Measurements from ENCODE around the gene ARCN1. TPM values are rescaled to one million over a fixed set of nuclear protein-coding genes. Genes with fewer than 3 reads are reported as not detected.

ARCN1 gene
- total and polyA plus RNA-seq, 3 experiments from 2014 or later, result 148 to 154 (median 149) TPM

DNA sequence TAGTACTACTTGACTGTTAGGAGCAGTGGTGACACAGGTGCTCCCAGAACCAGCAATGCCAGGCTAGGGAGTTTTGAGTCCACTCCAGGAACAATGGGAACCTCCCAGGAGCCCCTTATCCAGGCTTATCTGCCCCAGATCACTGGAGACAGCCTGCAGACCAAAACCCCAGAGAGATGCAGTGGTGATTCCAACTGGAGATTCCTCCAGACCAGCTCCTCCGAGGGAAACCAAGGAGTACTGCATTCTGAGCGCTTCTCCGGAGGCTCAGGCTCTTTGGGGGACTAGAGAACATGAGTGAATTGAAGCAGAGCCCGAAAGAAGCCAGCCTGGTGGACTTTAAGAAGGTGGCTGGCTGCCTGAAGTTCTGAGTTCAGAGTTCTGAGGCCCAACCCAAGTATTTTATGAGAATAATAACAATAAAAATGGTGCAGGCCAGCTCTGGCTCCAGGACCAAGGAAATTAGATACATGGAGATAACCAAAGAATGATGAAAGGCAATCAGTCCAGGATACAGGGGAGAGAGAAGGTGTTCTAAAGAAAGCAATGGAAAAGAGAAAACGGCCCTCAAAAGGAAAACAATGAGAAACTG, 42.5 kb upstream of the ARCN1 start:
- H3K9me3 ChIP-seq (ENCODE audit: low read length), result no peaks in the 10 kb centered on the region
- peaks cover 23% of the 10 kb centered on the region for H3K4me1 ChIP-seq (ENCODE audit: insufficient read depth, low read length)
- H3K27me3 ChIP-seq (ENCODE audit: insufficient read depth, low read length, poor library complexity, severe bottlenecking), result no peaks in the 10 kb centered on the region
- ChIA-PET CTCF (no interaction called here), POLR2A (interaction anchor here (0.8 to 1.4 kb wide), 2 partner anchors 10 to 43 kb away, joined by 3 to 4 read pairs; no protein-coding TSS in a partner anchor)
- Mint-ChIP-seq H3K4me3 (peak overlapping the region; percentile 92 to 97 (median 95)), H3K9me3 (no peaks in the 10 kb centered on the region), H3K4me1 (peaks cover 28 to 56% (median 33%) of the 10 kb centered on the region in 3 donors), H3K27ac (peak overlapping the region; percentile 64 to 89 (median 86)), H3K36me3 (peaks cover 0 to 20% (median 0%) of the 10 kb centered on the region in 3 donors), H3K27me3 (peaks cover 0 to 3% of the 10 kb centered on the region in 2 donors)
- DNase-seq, result no peak
- peak overlapping the region; percentile 70 for H3K4me3 ChIP-seq (ENCODE audit: low read length)
- no peaks in the 10 kb centered on the region for H3K36me3 ChIP-seq (ENCODE audit: insufficient read depth, low read length)
- H3K27ac ChIP-seq (ENCODE audit: low read depth, low read length), result no peak overlapping the region

DNA sequence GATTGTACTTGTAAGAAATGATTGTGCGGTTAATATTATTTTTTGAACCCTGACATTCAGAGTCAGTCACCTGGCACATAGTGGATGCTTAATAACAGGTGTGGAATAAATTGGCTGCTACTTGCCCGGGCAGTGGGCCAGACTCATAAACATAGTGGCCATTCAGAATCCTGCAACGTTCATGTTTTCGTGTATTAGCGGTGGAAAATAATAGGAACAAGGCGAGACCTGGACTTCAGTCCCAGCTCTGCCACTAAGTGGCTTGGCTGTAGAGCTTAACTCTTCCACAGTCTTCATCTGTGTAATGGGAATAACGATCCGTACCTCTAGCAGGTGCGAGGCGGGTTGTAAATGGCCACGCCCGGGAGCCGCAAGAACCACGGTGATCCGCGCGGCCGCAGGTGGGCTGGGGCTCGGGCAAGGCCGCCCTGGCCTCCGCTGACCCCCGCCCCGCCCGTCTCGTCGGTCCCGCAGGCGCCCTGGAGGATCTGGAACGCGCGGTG, 42.0 kb upstream of the ARCN1 start:
- Mint-ChIP-seq H3K36me3 (peaks cover 0 to 18% (median 0%) of the 10 kb centered on the region in 3 donors), H3K27ac (peak overlapping the region; percentile 61 to 89 (median 86)), H3K9me3 (no peaks in the 10 kb centered on the region), H3K4me1 (peaks cover 28 to 52% (median 33%) of the 10 kb centered on the region in 3 donors), H3K27me3 (peaks cover 0 to 3% of the 10 kb centered on the region in 2 donors), H3K4me3 (peak overlapping the region; percentile 92 to 97 (median 95))
- H3K9me3 ChIP-seq (ENCODE audit: low read length), result no peaks in the 10 kb centered on the region
- H3K4me3 ChIP-seq (ENCODE audit: low read length), result peak overlapping the region; percentile 70
- ChIA-PET POLR2A (interaction anchor here (0.7 to 1.4 kb wide), 3 partner anchors 11 to 43 kb away, joined by 3 to 4 read pairs (median 3); no protein-coding TSS in a partner anchor), CTCF (interaction anchor here (1.1 kb wide), 1 partner anchor 12 kb away, joined by 5 read pairs; no protein-coding TSS in a partner anchor)
- H3K4me1 ChIP-seq (ENCODE audit: insufficient read depth, low read length), result peaks cover 23% of the 10 kb centered on the region
- H3K27me3 ChIP-seq (ENCODE audit: insufficient read depth, low read length, poor library complexity, severe bottlenecking), result no peaks in the 10 kb centered on the region
- H3K27ac ChIP-seq (ENCODE audit: low read depth, low read length), result peak overlapping the region; percentile 67
- peak in 1 of 5 donors; percentile 1 for DNase-seq
- no peaks in the 10 kb centered on the region for H3K36me3 ChIP-seq (ENCODE audit: insufficient read depth, low read length)

DNA sequence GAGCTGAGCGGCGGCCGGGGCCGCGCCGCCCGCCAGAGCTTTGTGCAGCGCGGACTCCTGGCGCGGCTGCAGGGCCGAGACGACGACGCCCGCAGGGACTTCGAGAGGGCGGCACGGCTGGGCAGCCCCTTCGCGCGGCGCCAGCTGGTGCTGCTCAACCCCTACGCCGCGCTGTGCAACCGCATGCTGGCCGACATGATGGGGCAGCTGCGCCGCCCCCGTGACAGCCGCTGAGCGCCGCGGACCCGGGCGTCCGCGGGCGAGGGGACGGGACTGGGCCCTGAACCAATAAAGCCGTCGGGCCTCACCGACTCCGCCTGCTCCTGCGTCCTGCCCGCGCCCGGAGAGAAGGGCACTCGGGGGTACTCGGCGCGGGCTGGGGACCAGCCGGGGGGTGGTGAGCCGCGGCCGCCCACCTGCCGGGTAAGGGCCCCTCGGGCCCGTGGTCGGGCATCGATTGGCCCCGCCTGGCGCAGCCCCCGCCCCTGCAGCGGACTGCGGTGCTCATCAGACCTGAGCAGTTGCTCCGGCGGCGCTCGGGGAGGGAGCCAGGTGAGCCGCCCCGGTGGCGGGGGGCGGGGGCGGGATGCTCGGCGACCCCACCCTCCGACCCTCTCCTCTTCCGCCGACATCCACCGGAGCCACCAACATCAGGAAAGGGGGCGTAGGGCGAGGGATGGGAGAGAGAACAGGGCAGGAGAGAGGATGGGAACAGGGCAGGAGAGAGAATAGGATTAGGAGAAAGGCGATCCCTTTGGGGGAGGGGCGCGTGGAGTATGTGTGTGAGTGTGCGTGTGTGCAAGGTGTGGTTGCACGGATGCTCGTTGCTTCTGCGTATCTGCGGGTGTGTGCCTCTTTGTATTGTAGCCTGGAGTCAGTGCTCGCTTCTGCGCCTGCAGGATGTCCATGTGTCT, 41.3 kb upstream of the ARCN1 start, which contains the start of gene TMEM25:
Gene TMEM25 (plus strand): TSS at position 510 of the 914 bp plus-strand sequence. CDS start 610 bp downstream, outside the sequence.
- Histone ChIP-seq H3K4me3 (ENCODE audit: low read length) (peak within 1 kb of the TSS; percentile 70), H3K27me3 (ENCODE audit: insufficient read depth, low read length, poor library complexity, severe bottlenecking) (no peaks in the 10 kb centered on the region), H3K27ac (ENCODE audit: low read depth, low read length) (peak within 1 kb of the TSS; percentile 67), H3K36me3 (ENCODE audit: insufficient read depth, low read length) (no peaks in the 10 kb centered on the region), H3K4me1 (ENCODE audit: insufficient read depth, low read length) (peaks cover 23% of the 10 kb centered on the region), H3K9me3 (ENCODE audit: low read length) (no peaks in the 10 kb centered on the region)
- Mint-ChIP-seq H3K9me3 (no peaks in the 10 kb centered on the region), H3K27ac (peak within 1 kb of the TSS; percentile 64 to 96 (median 89)), H3K27me3 (peaks cover 0 to 3% of the 10 kb centered on the region in 2 donors), H3K4me3 (peak within 1 kb of the TSS; percentile 92 to 97 (median 95)), H3K4me1 (peaks cover 28 to 52% (median 33%) of the 10 kb centered on the region in 3 donors), H3K36me3 (peaks cover 0 to 16% (median 0%) of the 10 kb centered on the region in 3 donors)
- CTCF ChIA-PET, result interaction anchor here (1.1 kb wide), 1 partner anchor 13 kb away, joined by 5 read pairs; no protein-coding TSS in a partner anchor
- POLR2A ChIA-PET, result interaction anchor here (0.7 to 1.4 kb wide), 2 partner anchors 13 to 42 kb away, joined by 3 to 4 read pairs; no protein-coding TSS in a partner anchor
- DNase-seq, result peak; percentile 52 to 81 (median 66)

DNA sequence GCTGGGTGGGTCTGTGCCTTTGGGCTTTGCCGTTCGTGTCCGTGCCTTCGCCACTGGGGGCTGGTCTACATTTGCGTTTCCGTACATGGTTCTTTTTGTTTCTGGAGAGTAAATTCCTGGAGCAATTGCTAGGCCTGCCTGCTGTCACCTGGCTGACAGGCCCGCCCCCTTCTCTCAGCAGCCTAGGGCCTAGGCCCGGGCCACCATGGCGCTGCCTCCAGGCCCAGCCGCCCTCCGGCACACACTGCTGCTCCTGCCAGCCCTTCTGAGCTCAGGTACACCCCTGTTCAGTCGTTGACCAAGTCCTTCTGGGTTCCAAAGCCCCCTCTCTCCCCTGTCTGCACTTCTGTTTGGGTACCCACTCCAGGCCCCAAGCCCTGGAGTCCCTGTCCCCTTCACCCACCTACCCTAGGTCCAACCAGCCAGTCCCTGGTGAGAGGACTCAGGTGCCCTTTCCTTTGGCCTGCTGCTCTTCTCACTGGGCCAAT, 40.6 kb upstream of the ARCN1 start:
- DNase-seq, result no peak
- CTCF ChIA-PET, result no interaction called here

DNA sequence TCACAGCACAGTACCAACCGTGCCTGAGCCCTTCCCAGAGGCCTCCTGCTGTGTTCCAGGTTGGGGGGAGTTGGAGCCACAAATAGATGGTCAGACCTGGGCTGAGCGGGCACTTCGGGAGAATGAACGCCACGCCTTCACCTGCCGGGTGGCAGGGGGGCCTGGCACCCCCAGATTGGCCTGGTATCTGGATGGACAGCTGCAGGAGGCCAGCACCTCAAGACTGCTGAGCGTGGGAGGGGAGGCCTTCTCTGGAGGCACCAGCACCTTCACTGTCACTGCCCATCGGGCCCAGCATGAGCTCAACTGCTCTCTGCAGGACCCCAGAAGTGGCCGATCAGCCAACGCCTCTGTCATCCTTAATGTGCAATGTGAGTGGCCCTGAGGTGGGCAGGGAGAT, 40.1 kb upstream of the ARCN1 start:
- Mint-ChIP-seq H3K27me3 (peaks cover 0 to 3% of the 10 kb centered on the region in 2 donors), H3K27ac (peak overlapping the region in 3 of 8 donors; percentile 60 to 96 (median 82)), H3K9me3 (no peaks in the 10 kb centered on the region), H3K36me3 (peaks cover 0 to 16% (median 0%) of the 10 kb centered on the region in 3 donors), H3K4me3 (peak overlapping the region; percentile 90 to 97 (median 95)), H3K4me1 (peaks cover 27 to 41% (median 32%) of the 10 kb centered on the region in 3 donors)
- H3K27me3 ChIP-seq (ENCODE audit: insufficient read depth, low read length, poor library complexity, severe bottlenecking), result no peaks in the 10 kb centered on the region
- no peak overlapping the region for H3K4me3 ChIP-seq (ENCODE audit: low read length)
- no peak for DNase-seq
- H3K36me3 ChIP-seq (ENCODE audit: insufficient read depth, low read length), result no peaks in the 10 kb centered on the region
- ChIA-PET POLR2A (no interaction called here), CTCF (no interaction called here)
- H3K9me3 ChIP-seq (ENCODE audit: low read length), result no peaks in the 10 kb centered on the region
- no peak overlapping the region for H3K27ac ChIP-seq (ENCODE audit: low read depth, low read length)
- peaks cover 23% of the 10 kb centered on the region for H3K4me1 ChIP-seq (ENCODE audit: insufficient read depth, low read length)

More for the DNA sequence above, 40.6 kb upstream of the ARCN1 start:
- Histone ChIP-seq H3K27me3 (ENCODE audit: insufficient read depth, low read length, poor library complexity, severe bottlenecking) (no peaks in the 10 kb centered on the region), H3K4me3 (ENCODE audit: low read length) (peak overlapping the region; percentile 70), H3K27ac (ENCODE audit: low read depth, low read length) (peak overlapping the region; percentile 67), H3K9me3 (ENCODE audit: low read length) (no peaks in the 10 kb centered on the region), H3K4me1 (ENCODE audit: insufficient read depth, low read length) (peaks cover 23% of the 10 kb centered on the region), H3K36me3 (ENCODE audit: insufficient read depth, low read length) (no peaks in the 10 kb centered on the region)
- peaks cover 0 to 3% of the 10 kb centered on the region in 2 donors for H3K27me3 Mint-ChIP-seq
- peak overlapping the region; percentile 90 to 97 (median 95) for H3K4me3 Mint-ChIP-seq
- POLR2A ChIA-PET, result no interaction called here
- H3K9me3 Mint-ChIP-seq, result no peaks in the 10 kb centered on the region
- H3K4me1 Mint-ChIP-seq, result peaks cover 28 to 45% (median 33%) of the 10 kb centered on the region in 3 donors
- H3K27ac Mint-ChIP-seq, result peak overlapping the region; percentile 3 to 96 (median 89)
- H3K36me3 Mint-ChIP-seq, result peaks cover 0 to 15% (median 0%) of the 10 kb centered on the region in 3 donors

DNA sequence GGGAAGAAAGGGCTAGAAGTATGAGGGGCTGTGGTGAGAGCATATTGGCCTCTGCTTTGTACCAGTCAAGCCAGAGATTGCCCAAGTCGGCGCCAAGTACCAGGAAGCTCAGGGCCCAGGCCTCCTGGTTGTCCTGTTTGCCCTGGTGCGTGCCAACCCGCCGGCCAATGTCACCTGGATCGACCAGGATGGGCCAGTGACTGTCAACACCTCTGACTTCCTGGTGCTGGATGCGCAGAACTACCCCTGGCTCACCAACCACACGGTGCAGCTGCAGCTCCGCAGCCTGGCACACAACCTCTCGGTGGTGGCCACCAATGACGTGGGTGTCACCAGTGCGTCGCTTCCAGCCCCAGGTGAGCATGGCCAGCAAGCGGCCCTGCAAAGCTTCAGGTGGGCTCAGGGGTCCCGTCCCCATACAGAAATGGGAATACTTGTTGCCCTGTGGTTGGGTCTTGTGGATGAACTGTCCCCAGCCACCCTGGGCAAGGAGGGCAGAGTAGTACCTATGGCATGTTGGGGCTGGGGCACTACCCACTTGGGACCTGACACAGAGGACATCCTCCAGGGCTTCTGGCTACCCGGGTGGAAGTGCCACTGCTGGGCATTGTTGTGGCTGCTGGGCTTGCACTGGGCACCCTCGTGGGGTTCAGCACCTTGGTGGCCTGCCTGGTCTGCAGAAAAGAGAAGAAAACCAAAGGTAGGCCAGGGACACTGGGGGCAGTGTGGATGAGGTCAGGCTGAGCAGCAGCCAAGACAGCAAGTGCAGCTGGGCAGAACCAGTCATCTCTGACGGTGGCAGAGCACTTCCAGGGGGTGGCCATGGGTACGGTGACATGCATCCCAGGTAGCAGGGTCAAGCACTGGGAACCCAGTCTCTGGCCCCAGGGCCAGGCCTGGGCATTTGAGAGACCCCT, 39.1 kb upstream of the ARCN1 start:
- H3K4me3 ChIP-seq (ENCODE audit: low read length), result no peak overlapping the region
- peaks cover 0 to 3% of the 10 kb centered on the region in 2 donors for H3K27me3 Mint-ChIP-seq
- ChIA-PET CTCF (no interaction called here), POLR2A (no interaction called here)
- H3K4me1 ChIP-seq (ENCODE audit: insufficient read depth, low read length), result peaks cover 23% of the 10 kb centered on the region
- peak overlapping the region in 3 of 7 donors; percentile 26 to 94 (median 90) for H3K4me3 Mint-ChIP-seq
- H3K36me3 Mint-ChIP-seq, result peaks cover 0 to 16% (median 0%) of the 10 kb centered on the region in 3 donors
- H3K9me3 ChIP-seq (ENCODE audit: low read length), result no peaks in the 10 kb centered on the region
- H3K27ac Mint-ChIP-seq, result peak overlapping the region in 3 of 8 donors; percentile 5 to 36 (median 23)
- no peaks in the 10 kb centered on the region for H3K9me3 Mint-ChIP-seq
- H3K27me3 ChIP-seq (ENCODE audit: insufficient read depth, low read length, poor library complexity, severe bottlenecking), result no peaks in the 10 kb centered on the region
- H3K36me3 ChIP-seq (ENCODE audit: insufficient read depth, low read length), result no peaks in the 10 kb centered on the region
- H3K27ac ChIP-seq (ENCODE audit: low read depth, low read length), result no peak overlapping the region
- peaks cover 21 to 30% (median 25%) of the 10 kb centered on the region in 3 donors for H3K4me1 Mint-ChIP-seq
- DNase-seq, result no peak

All from CD8-positive, alpha-beta memory T cell (primary cell).